Hepatocyte (in vitro differentiated cells): ENCODE measurements around the gene FRMPD1.

Experiments used
- EZH2 ChIP-seq: fragments of 200-600 bp; sonication (generic); IDR thresholded peaks from 2 replicates; pipeline ENCODE4 v1.6.1; 2016; ENCODE audit warnings: antibody characterized with exemption, mild to moderate bottlenecking, borderline replicate concordance
- EZH2phosphoT487 ChIP-seq: fragments of 200-600 bp; sonication (generic); IDR thresholded peaks from one replicate; pipeline ENCODE4 v1.6.1; 2018; ENCODE audit warnings: antibody characterized with exemption, mild to moderate bottlenecking, low read depth, moderate library complexity; ENCODE audit not compliant: unreplicated experiment, severe bottlenecking
- TF ChIP-seq, protein P1 (sequence below): fragments of 200-600 bp; sonication (generic); IDR thresholded peaks from 2 replicates; pipeline ENCODE4 v1.5.1; 2016; ENCODE audit warnings: antibody characterized with exemption, mild to moderate bottlenecking; ENCODE audit not compliant: poor library complexity

DNA sequence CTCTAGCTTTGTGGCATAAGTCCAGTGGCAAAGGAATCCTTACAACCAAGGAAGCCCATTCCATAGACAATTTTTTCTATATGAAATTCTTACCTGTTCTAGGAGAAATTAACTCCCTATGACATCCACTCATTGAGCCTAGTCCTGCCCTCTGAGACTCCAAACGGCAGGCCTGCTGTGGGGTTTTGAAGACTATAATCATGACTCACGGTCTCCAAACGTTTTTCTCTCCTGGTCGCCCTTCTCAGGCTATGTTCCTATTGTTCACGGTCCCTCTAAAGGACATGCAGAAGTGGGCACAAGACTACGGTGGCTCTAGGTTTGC is 133.5 kb downstream of the FRMPD1 start:
- TF ChIP-seq, protein P1, sequence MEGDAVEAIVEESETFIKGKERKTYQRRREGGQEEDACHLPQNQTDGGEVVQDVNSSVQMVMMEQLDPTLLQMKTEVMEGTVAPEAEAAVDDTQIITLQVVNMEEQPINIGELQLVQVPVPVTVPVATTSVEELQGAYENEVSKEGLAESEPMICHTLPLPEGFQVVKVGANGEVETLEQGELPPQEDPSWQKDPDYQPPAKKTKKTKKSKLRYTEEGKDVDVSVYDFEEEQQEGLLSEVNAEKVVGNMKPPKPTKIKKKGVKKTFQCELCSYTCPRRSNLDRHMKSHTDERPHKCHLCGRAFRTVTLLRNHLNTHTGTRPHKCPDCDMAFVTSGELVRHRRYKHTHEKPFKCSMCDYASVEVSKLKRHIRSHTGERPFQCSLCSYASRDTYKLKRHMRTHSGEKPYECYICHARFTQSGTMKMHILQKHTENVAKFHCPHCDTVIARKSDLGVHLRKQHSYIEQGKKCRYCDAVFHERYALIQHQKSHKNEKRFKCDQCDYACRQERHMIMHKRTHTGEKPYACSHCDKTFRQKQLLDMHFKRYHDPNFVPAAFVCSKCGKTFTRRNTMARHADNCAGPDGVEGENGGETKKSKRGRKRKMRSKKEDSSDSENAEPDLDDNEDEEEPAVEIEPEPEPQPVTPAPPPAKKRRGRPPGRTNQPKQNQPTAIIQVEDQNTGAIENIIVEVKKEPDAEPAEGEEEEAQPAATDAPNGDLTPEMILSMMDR = no peak
- TF ChIP-seq EZH2phosphoT487 (no peak), EZH2 (no peak)
